GM19351 (cell line): ENCODE data around the gene FYB2.
"Not testable (repeated sequence)": the region's sequence is repeated elsewhere in the genome, so short reads cannot be mapped to it uniquely, and the experiment has no call there.

ENCODE experiments used
- ATAC-seq: cut with Tn5 transposase; IDR thresholded peaks from one replicate; pipeline ENCODE4 v1.9.1; 2021; ENCODE audit warnings: mild to moderate bottlenecking, moderate library complexity; ENCODE audit not compliant: unreplicated experiment

FYB2 gene

GRCh38 chr1:56797065-56797685 lies 22.0 kb downstream of the FYB2 start:
- ATAC-seq = no peak

- no peak for ATAC-seq
Observed at GRCh38 chr1:56795870-56796269, 23.3 kb downstream of the FYB2 start.

- ATAC-seq = no peak
Observed at GRCh38 chr1:56790036-56790435, 29.2 kb downstream of the FYB2 start.

GRCh38 chr1:56788588-56788987 lies 30.6 kb downstream of the FYB2 start:
- no peak for ATAC-seq

- ATAC-seq = no peak
Observed at GRCh38 chr1:56788102-56788501, 31.1 kb downstream of the FYB2 start.

- ATAC-seq = no peak
Observed at GRCh38 chr1:56787330-56787729, 31.9 kb downstream of the FYB2 start.

GRCh38 chr1:56782773-56783172 lies 36.4 kb downstream of the FYB2 start:
- no peak for ATAC-seq

- no peak for ATAC-seq
Observed at GRCh38 chr1:56780826-56781225, 38.4 kb downstream of the FYB2 start.

- no peak for ATAC-seq
Observed at GRCh38 chr1:56780128-56780750, 39.0 kb downstream of the FYB2 start.

- ATAC-seq = no peak
Observed at GRCh38 chr1:56777972-56778371, 41.2 kb downstream of the FYB2 start.

GRCh38 chr1:56774732-56775131 lies 44.5 kb downstream of the FYB2 start:
- ATAC-seq = not testable (repeated sequence)

- ATAC-seq = peak; percentile 83
Observed at GRCh38 chr1:56774067-56774609, 45.1 kb downstream of the FYB2 start.

GRCh38 chr1:56773341-56774066 lies 45.7 kb downstream of the FYB2 start:
- ATAC-seq = no peak

GRCh38 chr1:56771717-56772116 lies 47.5 kb downstream of the FYB2 start:
- ATAC-seq = no peak

GRCh38 chr1:56758794-56759193 lies 60.4 kb downstream of the FYB2 start:
- ATAC-seq = no peak

GRCh38 chr1:56758135-56758534 lies 61.1 kb downstream of the FYB2 start:
- no peak for ATAC-seq

GRCh38 chr1:56755911-56756310 lies 63.3 kb downstream of the FYB2 start:
- no peak for ATAC-seq

GRCh38 chr1:56754708-56755479 lies 64.3 kb downstream of the FYB2 start:
- ATAC-seq = no peak

GRCh38 chr1:56745231-56745630 lies 74.0 kb downstream of the FYB2 start:
- no peak for ATAC-seq

GRCh38 chr1:56728964-56729363 lies 90.2 kb downstream of the FYB2 start:
- no peak for ATAC-seq

- ATAC-seq = no peak
Observed at GRCh38 chr1:56726706-56727105, 92.5 kb downstream of the FYB2 start.
